OCI-LY3 (cell line): Measurements from ENCODE around the gene MBD6.

Experiments used
- H2AFZ ChIP-seq: fragments of 200-600, 300-600 bp; shearing (Covaris generic); 2 replicates; pipeline ENCODE4 v1.6.0; 2014; ENCODE audit warnings: antibody characterized with exemption, low read depth, low read length
- H3K27ac ChIP-seq: fragments of 200-600, 300-600 bp; sonication (generic); 2 replicates; pipeline ENCODE4 v1.5.1; 2014; ENCODE audit warnings: mild to moderate bottlenecking, low read length, moderate library complexity, mixed read lengths
- H3K27me3 ChIP-seq: fragments of 200-600, 300-600 bp; sonication (generic); 2 replicates; pipeline ENCODE4 v1.6.1; 2014; ENCODE audit warnings: low read depth, low read length, mixed read lengths
- H3K36me3 ChIP-seq: fragments of 200-600, 300-600 bp; sonication (generic); replicated peaks from 2 replicates; pipeline ENCODE3; 2014; ENCODE audit warnings: low read depth, low read length, mixed read lengths
- H3K4me1 ChIP-seq: fragments of 300-600, 200-600 bp; sonication (generic); 2 replicates; pipeline ENCODE4 v1.6.1; 2014; ENCODE audit warnings: low read length, mixed read lengths
- H3K4me2 ChIP-seq: fragments of 200-600, 300-600 bp; sonication (generic); 2 replicates; pipeline ENCODE4 v1.6.1; 2014; ENCODE audit warnings: low read length, mixed read lengths
- H3K4me3 ChIP-seq: fragments of 300-600, 200-600 bp; sonication (generic); 2 replicates; pipeline ENCODE4 v1.5.1; 2014; ENCODE audit warnings: antibody characterized with exemption, mild to moderate bottlenecking, low read length, moderate library complexity
- H3K79me2 ChIP-seq: fragments of 300-600, 200-600 bp; shearing (Covaris generic); 2 replicates; pipeline ENCODE4 v1.6.1; 2014; ENCODE audit warnings: mild to moderate bottlenecking, low read length, mixed read lengths
- H3K9ac ChIP-seq: fragments of 300-600, 200-600 bp; shearing (Covaris generic); 2 replicates; pipeline ENCODE4 v1.6.0; 2014; ENCODE audit warnings: mild to moderate bottlenecking, low read length, moderate library complexity
- H3K9me3 ChIP-seq: fragments of 200-600, 300-600 bp; shearing (Covaris generic); 2 replicates; pipeline ENCODE4 v1.6.1; 2014; ENCODE audit warnings: low read length, mixed read lengths; ENCODE audit not compliant: insufficient read depth
- H4K20me1 ChIP-seq: fragments of 200-600, 300-600 bp; sonication (generic); 2 replicates; pipeline ENCODE4 v1.6.1; 2016; ENCODE audit warnings: low read length, mixed read lengths; ENCODE audit not compliant: insufficient read depth
- EZH2phosphoT487 ChIP-seq: fragments of 200-600 bp; shearing (Covaris generic); IDR thresholded peaks from 2 replicates; pipeline ENCODE4 v1.6.1; 2018; ENCODE audit warnings: antibody characterized with exemption, mixed run types, low read depth
- TF ChIP-seq, protein P1 (sequence below): fragments of 200-600, 300-600 bp; sonication (generic); IDR thresholded peaks from 2 replicates; pipeline ENCODE4 v1.5.1; 2014; ENCODE audit warnings: antibody characterized with exemption, low read length, low read depth

The MBD6 gene

GRCh38 chr12:57519796-57520052 is 2.9 kb upstream of the MBD6 start:
- Histone ChIP-seq H3K36me3 (peaks cover 47% of the 10 kb centered on the region), H2AFZ (no peak overlapping the region), H3K9ac (peak overlapping the region; percentile 96), H3K4me2 (peak overlapping the region; percentile 87), H3K27ac (peak overlapping the region; percentile 87), H3K9me3 (no peaks in the 10 kb centered on the region), H4K20me1 (peaks cover 34% of the 10 kb centered on the region), H3K4me3 (peak overlapping the region; percentile 90), H3K79me2 (peaks cover 42% of the 10 kb centered on the region), H3K4me1 (peaks cover 36% of the 10 kb centered on the region), H3K27me3 (no peaks in the 10 kb centered on the region)
- TF ChIP-seq, protein P1, sequence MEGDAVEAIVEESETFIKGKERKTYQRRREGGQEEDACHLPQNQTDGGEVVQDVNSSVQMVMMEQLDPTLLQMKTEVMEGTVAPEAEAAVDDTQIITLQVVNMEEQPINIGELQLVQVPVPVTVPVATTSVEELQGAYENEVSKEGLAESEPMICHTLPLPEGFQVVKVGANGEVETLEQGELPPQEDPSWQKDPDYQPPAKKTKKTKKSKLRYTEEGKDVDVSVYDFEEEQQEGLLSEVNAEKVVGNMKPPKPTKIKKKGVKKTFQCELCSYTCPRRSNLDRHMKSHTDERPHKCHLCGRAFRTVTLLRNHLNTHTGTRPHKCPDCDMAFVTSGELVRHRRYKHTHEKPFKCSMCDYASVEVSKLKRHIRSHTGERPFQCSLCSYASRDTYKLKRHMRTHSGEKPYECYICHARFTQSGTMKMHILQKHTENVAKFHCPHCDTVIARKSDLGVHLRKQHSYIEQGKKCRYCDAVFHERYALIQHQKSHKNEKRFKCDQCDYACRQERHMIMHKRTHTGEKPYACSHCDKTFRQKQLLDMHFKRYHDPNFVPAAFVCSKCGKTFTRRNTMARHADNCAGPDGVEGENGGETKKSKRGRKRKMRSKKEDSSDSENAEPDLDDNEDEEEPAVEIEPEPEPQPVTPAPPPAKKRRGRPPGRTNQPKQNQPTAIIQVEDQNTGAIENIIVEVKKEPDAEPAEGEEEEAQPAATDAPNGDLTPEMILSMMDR, result no peak
- TF ChIP-seq EZH2phosphoT487, result no peak

DNA sequence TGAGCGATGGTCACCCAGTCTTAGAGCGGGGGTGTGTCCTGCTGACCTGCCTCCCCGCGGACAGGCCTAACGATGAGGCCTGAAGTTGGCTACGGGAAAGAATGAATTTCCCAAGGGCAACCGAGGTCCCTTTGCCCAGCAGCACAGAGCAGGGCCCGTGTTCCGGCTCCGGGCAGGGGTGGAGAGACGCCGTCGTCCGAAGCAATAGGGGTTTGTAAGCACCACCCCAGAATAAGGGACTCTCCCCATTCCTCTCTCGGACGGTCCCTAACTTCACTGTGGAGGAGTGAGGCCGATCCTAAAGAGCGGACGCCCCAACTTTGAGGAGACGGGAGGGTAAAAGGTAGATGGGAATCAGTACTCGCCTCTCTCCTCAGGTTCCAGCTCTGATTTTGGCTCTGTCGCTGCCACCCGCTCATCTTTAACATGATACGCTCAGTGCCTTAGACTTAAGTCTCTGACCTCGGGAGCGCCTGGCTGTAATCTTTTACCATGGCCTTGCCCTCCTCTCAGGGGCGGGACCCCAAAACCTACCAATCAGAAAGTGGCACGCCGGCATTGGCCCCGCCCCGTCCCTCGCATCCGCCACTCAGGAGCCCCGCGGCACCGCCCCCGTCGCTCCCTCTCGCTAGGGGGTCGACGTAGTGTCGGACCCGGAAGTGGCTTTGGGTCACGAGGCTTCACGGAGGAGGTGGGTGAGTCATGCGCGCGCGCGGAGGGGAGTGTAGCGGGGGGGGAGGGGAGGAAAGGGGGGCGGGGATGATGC is 2.4 kb upstream of the MBD6 start, which contains the start of gene DDIT3:
TSS of gene DDIT3 (minus strand) at position 462 of the 766 bp plus-strand sequence. CDS start 3,108 bp downstream, outside the sequence.
- H3K9me3 ChIP-seq, result no peaks in the 10 kb centered on the region
- peak within 1 kb of the TSS; percentile 94 for H3K4me3 ChIP-seq
- H3K36me3 ChIP-seq, result peaks cover 44% of the 10 kb centered on the region
- TF ChIP-seq, protein P1, result no peak
- no peak for TF ChIP-seq EZH2phosphoT487
- H3K4me1 ChIP-seq, result peaks cover 36% of the 10 kb centered on the region
- peak within 1 kb of the TSS; percentile 87 for H3K4me2 ChIP-seq
- peak within 1 kb of the TSS; percentile 94 for H3K27ac ChIP-seq
- peaks cover 33% of the 10 kb centered on the region for H4K20me1 ChIP-seq
- H3K79me2 ChIP-seq, result peaks cover 42% of the 10 kb centered on the region
- peak within 1 kb of the TSS; percentile 96 for H3K9ac ChIP-seq
- no peaks in the 10 kb centered on the region for H3K27me3 ChIP-seq
- H2AFZ ChIP-seq, result peak within 1 kb of the TSS; percentile 66; the same call in 1 of the 2 replicates

- peaks cover 28% of the 10 kb centered on the region for H4K20me1 ChIP-seq
- peak overlapping the region; percentile 90 for H3K9ac ChIP-seq
- H3K36me3 ChIP-seq, result peaks cover 36% of the 10 kb centered on the region
- TF ChIP-seq EZH2phosphoT487, result no peak
- TF ChIP-seq, protein P1, result no peak; the same call in 1 of the 2 replicates
- H3K4me3 ChIP-seq, result peak overlapping the region; percentile 94
- H3K4me1 ChIP-seq, result peaks cover 36% of the 10 kb centered on the region
- peak overlapping the region; percentile 94 for H3K27ac ChIP-seq
- H3K9me3 ChIP-seq, result no peaks in the 10 kb centered on the region
- peak overlapping the region; percentile 82; the same call in 1 of the 2 replicates for H2AFZ ChIP-seq
- no peaks in the 10 kb centered on the region for H3K27me3 ChIP-seq
- H3K79me2 ChIP-seq, result peaks cover 42% of the 10 kb centered on the region
- peak overlapping the region; percentile 69 for H3K4me2 ChIP-seq
Observed at GRCh38 chr12:57521525-57522010, 1.1 kb upstream of the MBD6 start.

DNA sequence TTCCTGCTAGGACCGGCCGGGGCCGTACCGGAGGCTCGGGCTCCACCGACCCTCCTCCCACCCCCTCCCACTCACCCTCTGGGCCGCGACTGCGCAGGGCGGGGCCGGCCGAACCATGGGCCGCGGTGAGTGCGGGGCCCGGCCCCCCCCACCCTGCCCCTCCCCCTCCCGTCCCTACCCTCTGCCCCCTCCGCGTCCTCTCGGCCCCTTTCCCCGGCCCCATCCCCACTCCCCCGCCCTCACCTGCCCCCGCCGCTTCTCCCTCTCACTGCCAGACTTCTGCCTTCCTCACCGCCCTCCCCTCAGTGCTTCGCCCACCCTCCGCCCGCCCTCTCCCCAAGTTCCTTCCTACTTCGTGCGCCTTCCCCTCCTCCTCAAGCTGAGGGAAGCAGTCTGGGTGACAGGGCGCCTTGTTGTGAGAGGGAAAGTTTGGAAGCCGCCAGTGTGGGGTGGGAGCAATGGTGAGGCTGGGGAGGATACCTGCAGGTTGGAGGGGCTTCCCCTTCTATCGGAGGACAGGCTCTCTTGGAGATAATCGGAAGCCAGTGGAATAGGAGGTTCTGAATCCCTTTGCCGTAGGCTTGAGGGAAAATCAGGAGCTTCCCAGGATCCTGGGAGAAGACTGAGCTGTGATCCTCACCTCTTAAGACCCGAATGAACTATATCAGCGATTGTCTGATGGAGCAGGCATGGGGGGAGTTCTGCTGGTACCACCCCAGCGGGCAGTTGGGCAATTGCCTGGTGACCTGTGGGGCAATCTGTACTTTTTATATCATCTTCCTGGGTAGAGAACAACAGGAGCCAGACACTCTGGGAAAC is 472 bp downstream of the MBD6 start:
- H3K9me3 ChIP-seq, result no peaks in the 10 kb centered on the region
- peak overlapping the region; percentile 94 for H3K27ac ChIP-seq
- peak overlapping the region; percentile 90 for H3K9ac ChIP-seq
- TF ChIP-seq, protein P1, result no peak
- peaks cover 36% of the 10 kb centered on the region for H3K4me1 ChIP-seq
- peaks cover 38% of the 10 kb centered on the region for H3K79me2 ChIP-seq
- H3K4me3 ChIP-seq, result peak overlapping the region; percentile 94
- peaks cover 28% of the 10 kb centered on the region for H4K20me1 ChIP-seq
- no peaks in the 10 kb centered on the region for H3K27me3 ChIP-seq
- H2AFZ ChIP-seq, result no peak overlapping the region
- H3K36me3 ChIP-seq, result peaks cover 34% of the 10 kb centered on the region
- H3K4me2 ChIP-seq, result peak overlapping the region; percentile 91
